ENCODE data around the gene DDOST.

GRCh38 chr1:20683614-20684013, 22.4 kb upstream of the DDOST start:
- no peak for TF ChIP-seq CTCF (IDR thresholded peaks at IDR 0.05)
- TF ChIP-seq POLR2A (IDR thresholded peaks at IDR 0.05): no peak
- TF ChIP-seq POLR2AphosphoS5 (IDR thresholded peaks at IDR 0.05): no peak

All from transverse colon (tissue), 4 donors.